BJ (cell line): ENCODE results near the gene HIP1. TPM values are rescaled to one million over a fixed set of nuclear protein-coding genes. Genes with fewer than 3 reads are reported as not detected.
"Not testable (repeated sequence)": the region's sequence is repeated elsewhere in the genome, so short reads cannot be mapped to it uniquely, and the experiment has no call there.

Experiments
- CTCF ChIA-PET: fragments of 350-600 bp; formaldehyde crosslinking; extraction: SDS; loops from one replicate; lab custom pipeline; 2021; ENCODE audit warnings: antibody characterized with exemption, inconsistent platforms; lab: Yijun Ruan, JAX
- POLR2A ChIA-PET: fragments of 300-600 bp; sonication (Branson Sonifier 250); formaldehyde crosslinking; extraction: SDS; loops from one replicate; lab custom pipeline; 2021; ENCODE audit warnings: antibody characterized with exemption; lab: Charles Lee
- DNase-seq: peaks from one replicate; pipeline ENCODE4 v3.0.0-alpha.2; 2011; ENCODE audit warnings: low read depth
- H3K27me3 ChIP-seq: 2 replicates; pipeline ENCODE4 v1.6.0; 2011; ENCODE audit warnings: low read length; ENCODE audit not compliant: control insufficient read depth, insufficient read depth
- H3K36me3 ChIP-seq: 2 replicates; pipeline ENCODE4 v1.5.1; 2011; ENCODE audit warnings: low read length; ENCODE audit not compliant: control insufficient read depth, insufficient read depth
- H3K4me3 ChIP-seq: 2 replicates; pipeline ENCODE4 v1.5.1; 2011; ENCODE audit warnings: low read depth, mild to moderate bottlenecking, control low read depth, low read length
- polyA plus RNA-seq: library from polyadenylated mRNA; depleted of rRNA; stranded (reverse); fragments of >200 nt; gene quantifications from 2 replicates; pipeline ENCODE4 v1.2.3, GENCODE V29; 2011
- TF ChIP-seq, protein P1 (sequence below): IDR thresholded peaks from 2 replicates; pipeline ENCODE4 v1.5.1; 2011; ENCODE audit warnings: low read depth, mild to moderate bottlenecking, control low read depth, inconsistent platforms, low read length, moderate library complexity; ENCODE audit not compliant: insufficient read depth

HIP1 gene
- polyA plus RNA-seq, 1 experiment, result 7.5 TPM

DNA sequence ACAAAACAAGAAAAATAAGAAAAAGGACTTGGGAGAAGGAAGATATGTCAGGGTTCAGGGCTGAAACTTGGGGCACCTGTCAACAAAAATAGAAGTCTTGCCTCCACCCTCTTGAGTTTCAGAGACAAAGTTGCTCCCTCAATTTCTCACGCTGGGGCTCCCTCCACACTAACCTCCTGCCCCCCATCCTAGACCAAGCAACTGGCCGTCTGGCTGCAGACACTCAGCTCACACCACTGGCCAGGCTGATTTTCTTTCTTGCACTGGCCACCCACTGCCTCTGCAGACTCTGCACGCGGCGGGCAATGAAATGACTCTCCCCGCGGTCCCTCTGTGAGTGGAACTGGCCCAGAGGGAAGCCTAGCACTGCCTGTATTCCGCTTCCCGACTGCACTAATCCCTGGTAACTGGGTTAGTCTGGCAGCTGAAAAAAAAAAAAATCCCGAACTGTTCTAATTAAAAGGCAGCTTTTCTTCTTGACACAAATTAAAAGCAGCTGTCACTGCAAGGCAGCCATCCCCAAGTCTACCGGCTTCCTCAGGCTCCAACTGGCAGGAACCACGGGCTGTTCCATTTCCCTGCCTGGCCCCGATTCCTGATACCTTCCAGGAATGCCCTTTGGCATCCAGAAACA is 163.1 kb downstream of the HIP1 start:
- CTCF ChIA-PET, result no interaction called here
- H3K4me3 ChIP-seq, result no peak overlapping the region
- H3K27me3 ChIP-seq, result peaks cover 4% of the 10 kb centered on the region; the same call in 1 of the 2 replicates
- POLR2A ChIA-PET, result no interaction called here
- TF ChIP-seq, protein P1, sequence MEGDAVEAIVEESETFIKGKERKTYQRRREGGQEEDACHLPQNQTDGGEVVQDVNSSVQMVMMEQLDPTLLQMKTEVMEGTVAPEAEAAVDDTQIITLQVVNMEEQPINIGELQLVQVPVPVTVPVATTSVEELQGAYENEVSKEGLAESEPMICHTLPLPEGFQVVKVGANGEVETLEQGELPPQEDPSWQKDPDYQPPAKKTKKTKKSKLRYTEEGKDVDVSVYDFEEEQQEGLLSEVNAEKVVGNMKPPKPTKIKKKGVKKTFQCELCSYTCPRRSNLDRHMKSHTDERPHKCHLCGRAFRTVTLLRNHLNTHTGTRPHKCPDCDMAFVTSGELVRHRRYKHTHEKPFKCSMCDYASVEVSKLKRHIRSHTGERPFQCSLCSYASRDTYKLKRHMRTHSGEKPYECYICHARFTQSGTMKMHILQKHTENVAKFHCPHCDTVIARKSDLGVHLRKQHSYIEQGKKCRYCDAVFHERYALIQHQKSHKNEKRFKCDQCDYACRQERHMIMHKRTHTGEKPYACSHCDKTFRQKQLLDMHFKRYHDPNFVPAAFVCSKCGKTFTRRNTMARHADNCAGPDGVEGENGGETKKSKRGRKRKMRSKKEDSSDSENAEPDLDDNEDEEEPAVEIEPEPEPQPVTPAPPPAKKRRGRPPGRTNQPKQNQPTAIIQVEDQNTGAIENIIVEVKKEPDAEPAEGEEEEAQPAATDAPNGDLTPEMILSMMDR, result no peak
- no peaks in the 10 kb centered on the region for H3K36me3 ChIP-seq
- no peak for DNase-seq

DNA sequence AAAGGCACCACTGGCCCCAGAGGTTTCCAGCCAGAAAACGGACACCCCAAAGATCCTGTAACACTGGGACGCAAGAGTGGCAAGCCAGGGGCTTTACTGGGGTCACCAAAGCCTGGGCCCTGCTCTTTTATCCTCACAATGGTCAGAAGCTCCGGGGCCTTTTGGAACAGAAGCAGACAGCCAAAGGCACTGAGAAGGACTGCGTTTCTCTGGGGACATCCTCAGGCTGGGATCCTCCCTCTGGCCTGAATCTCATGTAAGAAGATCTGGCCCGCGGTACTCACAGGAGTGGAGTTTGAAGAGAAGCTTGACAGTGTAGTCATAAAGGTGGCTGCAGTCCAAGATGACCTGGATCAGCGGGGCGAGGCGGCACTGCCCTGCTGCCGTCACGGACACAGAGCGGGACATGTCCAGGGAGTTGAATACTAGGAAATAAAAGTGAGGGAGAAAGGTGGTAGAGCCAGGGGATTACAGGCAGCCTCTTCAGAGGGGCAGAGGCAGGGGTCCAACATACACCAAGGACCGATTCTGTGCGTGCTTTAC is 165.2 kb downstream of the HIP1 start:
- H3K36me3 ChIP-seq, result no peaks in the 10 kb centered on the region
- ChIA-PET CTCF (no interaction called here), POLR2A (no interaction called here)
- H3K4me3 ChIP-seq, result no peak overlapping the region
- TF ChIP-seq, protein P1, result no peak
- H3K27me3 ChIP-seq, result peaks cover 4% of the 10 kb centered on the region
- DNase-seq, result no peak

DNA sequence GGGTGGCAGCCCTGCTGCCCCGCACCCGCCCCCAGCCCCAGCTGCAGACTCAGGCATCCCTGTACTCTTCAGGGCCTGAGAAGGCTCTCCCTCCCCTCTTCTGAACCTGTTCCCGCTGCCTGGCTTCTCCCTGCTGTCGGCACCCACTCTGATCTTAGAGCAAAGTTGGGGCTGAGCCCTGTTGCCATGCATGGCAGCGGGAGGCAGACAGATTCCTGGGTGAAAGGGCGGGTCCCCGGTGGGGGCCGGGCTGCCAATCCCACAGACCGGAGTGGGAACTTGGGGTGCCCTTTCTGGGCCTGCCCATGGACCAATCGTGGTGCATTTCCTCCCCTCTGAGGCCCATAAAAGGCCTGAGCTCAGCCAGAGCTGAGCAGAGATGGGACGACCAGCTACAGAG is 165.9 kb downstream of the HIP1 start:
- DNase-seq, result no peak
- peaks cover 4% of the 10 kb centered on the region for H3K27me3 ChIP-seq
- ChIA-PET CTCF (interaction anchor here (0.6 kb wide), 1 partner anchor 160 kb away, joined by 3 read pairs; no protein-coding TSS in a partner anchor), POLR2A (no interaction called here)
- H3K36me3 ChIP-seq, result no peaks in the 10 kb centered on the region
- TF ChIP-seq, protein P1, result no peak
- no peak overlapping the region for H3K4me3 ChIP-seq

DNA sequence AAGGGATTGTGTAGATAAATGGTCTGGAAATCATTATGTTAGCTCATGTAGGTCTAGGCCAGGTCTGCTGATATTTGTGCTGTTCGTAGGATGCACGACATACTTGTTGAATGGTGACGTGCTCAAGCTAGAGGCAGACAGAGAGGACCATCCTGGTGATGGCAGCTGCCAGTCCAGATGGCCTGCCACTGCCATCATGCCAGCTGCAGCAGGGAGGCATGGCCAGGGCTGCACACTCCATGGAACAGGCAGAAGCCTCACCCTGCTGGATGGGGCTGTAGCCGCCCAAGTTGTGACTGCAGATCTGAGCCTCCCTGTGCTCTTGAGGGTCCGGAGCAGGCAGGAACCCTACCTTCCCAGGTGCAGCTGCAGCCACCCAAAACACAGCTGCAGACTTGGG is 166.3 kb downstream of the HIP1 start:
- Histone ChIP-seq H3K27me3 (peaks cover 4% of the 10 kb centered on the region), H3K4me3 (no peak overlapping the region), H3K36me3 (no peaks in the 10 kb centered on the region)
- ChIA-PET POLR2A (no interaction called here), CTCF (interaction anchor here (0.6 kb wide), 1 partner anchor 161 kb away, joined by 3 read pairs; no protein-coding TSS in a partner anchor)
- no peak for DNase-seq
- TF ChIP-seq, protein P1, result no peak

DNA sequence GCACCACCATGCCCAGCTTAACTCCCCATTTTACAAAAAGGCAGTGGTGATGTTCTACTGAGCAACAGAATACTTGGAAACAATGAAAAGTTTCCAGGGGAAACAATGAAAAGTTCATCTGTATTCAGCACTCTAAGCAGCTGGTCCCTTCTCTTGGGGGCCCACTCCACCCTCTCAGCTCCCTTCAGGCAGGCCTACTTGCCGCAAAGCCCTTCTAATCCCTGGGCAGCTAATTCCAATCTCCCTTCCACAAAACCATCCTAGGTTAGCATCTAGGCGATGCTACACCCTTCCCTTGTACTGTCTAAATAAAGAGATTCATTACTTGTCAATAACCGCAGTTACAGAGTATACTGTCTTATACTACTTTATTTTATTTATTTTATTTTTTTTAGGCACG is 167.5 kb downstream of the HIP1 start:
- Histone ChIP-seq H3K4me3 (no peak overlapping the region), H3K27me3 (peaks cover 4% of the 10 kb centered on the region), H3K36me3 (no peaks in the 10 kb centered on the region)
- ChIA-PET POLR2A (no interaction called here), CTCF (no interaction called here)
- DNase-seq, result no peak
- TF ChIP-seq, protein P1, result no peak

DNA sequence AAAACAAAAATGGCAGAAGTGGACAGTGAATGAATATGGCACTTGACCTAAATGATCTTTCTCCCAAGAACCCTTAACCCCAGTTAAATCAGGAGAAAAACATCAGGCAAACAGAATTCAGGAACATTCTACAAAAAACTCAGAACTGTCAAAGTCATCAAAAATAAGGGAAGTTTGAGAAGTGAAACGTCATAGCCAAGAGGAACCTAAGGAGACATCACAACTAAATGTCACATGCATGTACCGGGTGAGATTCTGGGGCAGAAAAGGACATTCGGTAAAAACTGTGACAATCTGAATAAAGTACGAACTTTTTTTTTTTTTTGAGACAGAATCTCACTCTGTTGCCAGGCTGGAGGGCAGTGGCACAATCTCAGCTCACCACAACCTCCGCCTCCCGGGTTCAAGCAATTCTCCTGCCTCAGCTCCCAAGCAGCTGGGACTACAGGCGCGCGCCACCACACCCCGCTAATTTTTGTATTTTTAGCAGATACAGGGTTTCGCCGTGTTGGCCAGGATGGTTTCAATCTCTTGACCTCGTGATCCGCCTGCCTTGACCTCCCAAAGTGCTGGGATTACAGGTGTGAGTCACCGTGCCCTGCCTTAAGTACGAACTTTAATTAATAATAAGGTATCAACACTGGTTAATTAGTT is 169.0 kb downstream of the HIP1 start:
- DNase-seq, POLR2A ChIA-PET, H3K36me3 ChIP-seq, H3K4me3 ChIP-seq, H3K27me3 ChIP-seq: not testable (repeated sequence)
- CTCF ChIA-PET, result interaction anchor here (0.7 kb wide), 1 partner anchor 36 kb away, joined by 3 read pairs; no protein-coding TSS in a partner anchor
